ENCODE results near the gene RBM33.

Gene RBM33

DNA sequence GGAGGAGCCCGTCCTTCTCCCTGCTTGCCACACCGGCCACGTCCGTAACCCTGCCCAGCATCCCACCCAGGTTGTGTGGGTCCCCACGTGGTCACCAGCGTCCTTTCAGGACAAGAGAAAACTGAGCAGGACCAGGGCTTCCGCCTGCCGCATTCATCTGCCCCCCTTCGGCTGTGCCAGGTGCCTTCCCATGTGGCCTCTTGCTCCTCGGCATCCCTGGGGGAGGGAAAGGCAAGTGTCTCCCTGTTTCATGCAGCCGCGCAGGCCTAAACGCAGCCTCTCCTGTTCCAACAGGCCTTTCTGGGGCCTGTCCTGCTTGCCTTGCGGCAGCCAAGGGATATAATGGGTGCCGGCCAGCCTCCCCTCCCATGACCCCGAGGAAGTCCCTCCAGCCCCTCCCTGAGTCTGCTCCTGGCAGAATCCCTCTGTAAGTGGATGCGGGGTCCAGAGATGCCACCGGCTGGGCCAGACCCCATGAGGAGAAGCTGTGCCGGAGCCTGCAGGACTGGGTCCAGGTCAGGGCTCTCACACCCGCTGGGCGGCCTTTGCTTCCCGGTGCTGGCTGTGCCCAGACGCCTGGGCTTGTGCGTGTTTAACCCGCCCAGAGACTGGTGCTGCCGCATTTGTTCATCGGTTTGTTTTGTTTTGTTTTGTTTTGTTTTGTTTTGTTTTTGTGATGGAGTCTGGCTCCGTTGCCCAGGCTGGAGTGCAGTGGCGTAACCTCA lies 144.7 kb downstream of the RBM33 start:
- Histone ChIP-seq H3K27ac (ENCODE audit: poor library complexity, severe bottlenecking) (no peak overlapping the region), H3K36me3 (ENCODE audit: low read depth) (no peaks in the 10 kb centered on the region), H3K9me3 (ENCODE audit: severe bottlenecking) (no peaks in the 10 kb centered on the region), H3K4me3 (ENCODE audit: severe bottlenecking) (no peak overlapping the region), H3K27me3 (ENCODE audit: insufficient read depth, poor library complexity, severe bottlenecking) (no peaks in the 10 kb centered on the region), H3K4me1 (ENCODE audit: insufficient read depth, poor library complexity, severe bottlenecking) (peaks cover 7% of the 10 kb centered on the region)
- TF ChIP-seq, protein P1, sequence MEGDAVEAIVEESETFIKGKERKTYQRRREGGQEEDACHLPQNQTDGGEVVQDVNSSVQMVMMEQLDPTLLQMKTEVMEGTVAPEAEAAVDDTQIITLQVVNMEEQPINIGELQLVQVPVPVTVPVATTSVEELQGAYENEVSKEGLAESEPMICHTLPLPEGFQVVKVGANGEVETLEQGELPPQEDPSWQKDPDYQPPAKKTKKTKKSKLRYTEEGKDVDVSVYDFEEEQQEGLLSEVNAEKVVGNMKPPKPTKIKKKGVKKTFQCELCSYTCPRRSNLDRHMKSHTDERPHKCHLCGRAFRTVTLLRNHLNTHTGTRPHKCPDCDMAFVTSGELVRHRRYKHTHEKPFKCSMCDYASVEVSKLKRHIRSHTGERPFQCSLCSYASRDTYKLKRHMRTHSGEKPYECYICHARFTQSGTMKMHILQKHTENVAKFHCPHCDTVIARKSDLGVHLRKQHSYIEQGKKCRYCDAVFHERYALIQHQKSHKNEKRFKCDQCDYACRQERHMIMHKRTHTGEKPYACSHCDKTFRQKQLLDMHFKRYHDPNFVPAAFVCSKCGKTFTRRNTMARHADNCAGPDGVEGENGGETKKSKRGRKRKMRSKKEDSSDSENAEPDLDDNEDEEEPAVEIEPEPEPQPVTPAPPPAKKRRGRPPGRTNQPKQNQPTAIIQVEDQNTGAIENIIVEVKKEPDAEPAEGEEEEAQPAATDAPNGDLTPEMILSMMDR (IDR thresholded peaks at IDR 0.05; ENCODE audit: poor library complexity, severe bottlenecking): no peak
- ATAC-seq (ENCODE audit: low read depth) (peak; percentile 43), DNase-seq (ENCODE audit: low spot score) (no peak)

DNA sequence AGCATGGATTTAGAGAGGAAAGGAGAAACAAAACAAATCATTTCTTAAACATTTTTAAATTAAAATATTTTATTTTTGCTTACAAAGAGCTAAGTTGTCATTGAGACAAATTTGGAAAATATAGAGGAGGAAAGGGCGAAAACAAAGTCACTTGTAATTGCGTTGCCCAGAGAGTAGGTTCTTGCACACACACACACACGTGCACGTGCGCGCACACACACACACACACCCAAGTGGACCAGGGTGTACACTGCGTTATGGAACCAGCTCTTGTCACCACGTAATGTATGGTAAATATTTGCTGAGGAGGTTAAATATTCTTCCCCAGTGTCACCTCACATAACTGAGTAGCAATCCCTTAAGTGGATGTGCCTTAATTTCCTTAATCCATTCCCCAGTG lies 146.2 kb downstream of the RBM33 start:
- no peaks in the 10 kb centered on the region for H3K36me3 ChIP-seq (ENCODE audit: low read depth)
- TF ChIP-seq, protein P1 (IDR thresholded peaks at IDR 0.05; ENCODE audit: poor library complexity, severe bottlenecking): no peak
- DNase-seq (ENCODE audit: low spot score): no peak
- H3K27me3 ChIP-seq (ENCODE audit: insufficient read depth, poor library complexity, severe bottlenecking): no peaks in the 10 kb centered on the region
- no peak overlapping the region for H3K4me3 ChIP-seq (ENCODE audit: severe bottlenecking)
- ATAC-seq (ENCODE audit: low read depth): no peak
- H3K9me3 ChIP-seq (ENCODE audit: severe bottlenecking): no peaks in the 10 kb centered on the region
- H3K27ac ChIP-seq (ENCODE audit: poor library complexity, severe bottlenecking): no peak overlapping the region
- peaks cover 7% of the 10 kb centered on the region for H3K4me1 ChIP-seq (ENCODE audit: insufficient read depth, poor library complexity, severe bottlenecking)

DNA sequence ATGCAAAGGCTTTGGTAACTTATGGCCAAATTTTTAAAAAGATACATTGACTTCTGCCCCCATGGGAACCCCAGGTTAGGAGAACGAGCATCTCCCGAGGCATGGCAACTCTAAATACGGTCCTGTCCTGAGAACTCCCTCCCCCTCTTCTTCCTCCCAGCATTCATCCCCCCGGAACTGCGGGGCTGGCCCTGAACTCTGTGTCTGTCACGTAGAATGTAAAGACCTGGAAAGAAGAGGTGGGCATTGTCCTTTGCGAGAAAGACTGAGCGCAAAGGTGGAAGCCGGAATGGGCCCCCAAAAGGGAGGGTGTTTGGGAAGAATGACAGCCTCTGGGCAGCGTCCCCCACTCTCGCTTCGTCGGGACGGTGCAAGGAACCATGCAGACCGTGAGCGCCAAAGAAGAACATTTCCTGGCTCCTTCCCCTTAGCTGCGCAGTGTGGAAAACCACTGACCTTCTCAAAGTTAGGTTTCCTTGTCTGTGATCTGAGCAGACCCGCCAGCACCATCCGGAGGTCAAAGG lies 146.8 kb downstream of the RBM33 start:
- H3K27ac ChIP-seq (ENCODE audit: poor library complexity, severe bottlenecking): no peak overlapping the region
- DNase-seq (ENCODE audit: low spot score) (no peak), ATAC-seq (ENCODE audit: low read depth) (no peak)
- H3K4me3 ChIP-seq (ENCODE audit: severe bottlenecking): no peak overlapping the region
- peaks cover 7% of the 10 kb centered on the region for H3K4me1 ChIP-seq (ENCODE audit: insufficient read depth, poor library complexity, severe bottlenecking)
- H3K9me3 ChIP-seq (ENCODE audit: severe bottlenecking): no peaks in the 10 kb centered on the region
- no peaks in the 10 kb centered on the region for H3K27me3 ChIP-seq (ENCODE audit: insufficient read depth, poor library complexity, severe bottlenecking)
- TF ChIP-seq, protein P1 (IDR thresholded peaks at IDR 0.05; ENCODE audit: poor library complexity, severe bottlenecking): no peak
- no peaks in the 10 kb centered on the region for H3K36me3 ChIP-seq (ENCODE audit: low read depth)

DNA sequence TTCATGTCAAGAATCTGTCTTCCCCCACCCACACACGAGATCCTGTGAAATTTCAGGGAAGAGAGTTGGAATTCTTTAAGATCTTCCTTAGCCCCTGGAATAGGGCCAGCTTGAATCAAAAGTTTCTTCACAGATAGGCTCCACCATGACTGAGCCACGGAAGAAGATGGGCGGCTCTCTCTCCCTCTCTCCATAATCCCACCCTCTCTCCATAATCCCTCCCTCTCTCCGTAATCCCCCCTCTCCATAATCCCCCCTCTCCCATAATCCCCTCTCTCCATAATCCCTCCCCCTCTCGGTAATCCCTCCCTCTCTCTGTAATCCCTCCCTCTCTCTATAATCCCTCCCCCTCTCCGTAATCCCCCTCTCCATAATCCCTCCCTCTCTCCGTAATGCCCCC lies 147.4 kb downstream of the RBM33 start:
- no peak overlapping the region for H3K27ac ChIP-seq (ENCODE audit: poor library complexity, severe bottlenecking)
- DNase-seq (ENCODE audit: low spot score): no peak
- no peaks in the 10 kb centered on the region for H3K36me3 ChIP-seq (ENCODE audit: low read depth)
- no peak overlapping the region for H3K4me3 ChIP-seq (ENCODE audit: severe bottlenecking)
- H3K9me3 ChIP-seq (ENCODE audit: severe bottlenecking): no peaks in the 10 kb centered on the region
- no peaks in the 10 kb centered on the region for H3K27me3 ChIP-seq (ENCODE audit: insufficient read depth, poor library complexity, severe bottlenecking)
- no peak for ATAC-seq (ENCODE audit: low read depth)
- peaks cover 7% of the 10 kb centered on the region for H3K4me1 ChIP-seq (ENCODE audit: insufficient read depth, poor library complexity, severe bottlenecking)
- TF ChIP-seq, protein P1 (IDR thresholded peaks at IDR 0.05; ENCODE audit: poor library complexity, severe bottlenecking): no peak

DNA sequence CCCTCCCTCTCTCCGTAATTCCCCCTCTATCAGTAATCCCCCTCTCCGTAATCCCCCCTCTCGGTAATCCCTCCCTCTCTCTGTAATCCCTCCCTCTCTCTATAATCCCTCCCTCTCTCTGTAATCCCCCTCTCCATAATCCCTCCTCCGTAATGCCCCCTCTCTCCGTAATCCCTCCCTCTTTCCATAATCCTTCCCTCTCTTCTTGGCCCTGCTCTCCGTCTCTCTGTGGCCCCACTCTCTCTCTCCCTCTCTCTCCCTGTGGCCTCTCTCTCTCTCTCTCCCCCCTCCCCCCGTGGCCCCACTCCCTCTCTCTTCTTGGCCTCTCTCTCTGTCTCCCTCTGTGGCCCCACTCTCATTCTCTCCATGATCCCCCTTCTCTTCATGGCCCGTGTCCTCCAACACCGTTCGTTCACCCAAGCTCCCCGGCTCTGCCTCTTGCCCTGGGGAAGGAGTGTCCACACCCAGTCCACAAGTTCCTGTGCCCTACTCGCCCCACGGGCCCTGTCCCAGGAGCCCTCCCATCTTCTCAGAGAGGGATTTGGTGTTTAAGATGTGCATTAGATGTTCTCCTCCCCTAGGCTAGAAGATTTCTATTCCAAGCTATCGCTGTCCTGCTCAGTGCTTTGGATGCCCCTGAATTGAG lies 148.0 kb downstream of the RBM33 start:
- no peak overlapping the region for H3K27ac ChIP-seq (ENCODE audit: poor library complexity, severe bottlenecking)
- H3K4me1 ChIP-seq (ENCODE audit: insufficient read depth, poor library complexity, severe bottlenecking): peaks cover 7% of the 10 kb centered on the region
- DNase-seq (ENCODE audit: low spot score) (no peak), ATAC-seq (ENCODE audit: low read depth) (no peak)
- H3K27me3 ChIP-seq (ENCODE audit: insufficient read depth, poor library complexity, severe bottlenecking): no peaks in the 10 kb centered on the region
- H3K4me3 ChIP-seq (ENCODE audit: severe bottlenecking): no peak overlapping the region
- TF ChIP-seq, protein P1 (IDR thresholded peaks at IDR 0.05; ENCODE audit: poor library complexity, severe bottlenecking): no peak
- H3K36me3 ChIP-seq (ENCODE audit: low read depth): no peaks in the 10 kb centered on the region
- no peaks in the 10 kb centered on the region for H3K9me3 ChIP-seq (ENCODE audit: severe bottlenecking)
